COR-L47 (cell line): ENCODE measurements around the gene ANKRD55.
A peak's percentile ranks its signal among the peaks of the same experiment; 100 is the strongest.
"Not testable (repeated sequence)": the region's sequence is repeated elsewhere in the genome, so short reads cannot be mapped to it uniquely, and the experiment has no call there.

Experiments
- DNase-seq: peaks from one replicate; lab custom pipeline; 2025; lab: John Stamatoyannopoulos, UW

The ANKRD55 gene

GRCh38 chr5:56207537-56207936, 25.6 kb downstream of the ANKRD55 start:
- no peak for DNase-seq

GRCh38 chr5:56206126-56206910, 26.8 kb downstream of the ANKRD55 start:
- DNase-seq: no peak

GRCh38 chr5:56203936-56204335, 29.2 kb downstream of the ANKRD55 start:
- not testable (repeated sequence) for DNase-seq

- no peak for DNase-seq
Observed at GRCh38 chr5:56202483-56202882, 30.6 kb downstream of the ANKRD55 start.

- not testable (repeated sequence) for DNase-seq
Observed at GRCh38 chr5:56201762-56202261, 31.3 kb downstream of the ANKRD55 start.

- DNase-seq: peak; percentile 48
Observed at GRCh38 chr5:56200971-56201666, 32.0 kb downstream of the ANKRD55 start.

GRCh38 chr5:56195016-56195415, 38.1 kb downstream of the ANKRD55 start:
- no peak for DNase-seq

GRCh38 chr5:56192246-56192645, 40.9 kb downstream of the ANKRD55 start:
- no peak for DNase-seq

GRCh38 chr5:56191656-56192055, 41.5 kb downstream of the ANKRD55 start:
- no peak for DNase-seq

- DNase-seq: no peak
Observed at GRCh38 chr5:56190497-56190896, 42.6 kb downstream of the ANKRD55 start.

GRCh38 chr5:56185768-56186311, 47.3 kb downstream of the ANKRD55 start:
- no peak for DNase-seq

- no peak for DNase-seq
Observed at GRCh38 chr5:56183506-56183905, 49.6 kb downstream of the ANKRD55 start.

- DNase-seq: no peak
Observed at GRCh38 chr5:56179442-56179841, 53.7 kb downstream of the ANKRD55 start.

- no peak for DNase-seq
Observed at GRCh38 chr5:56178823-56179222, 54.3 kb downstream of the ANKRD55 start.

- no peak for DNase-seq
Observed at GRCh38 chr5:56176871-56177533, 56.1 kb downstream of the ANKRD55 start.

GRCh38 chr5:56176155-56176798, 56.9 kb downstream of the ANKRD55 start:
- no peak for DNase-seq

- DNase-seq: no peak
Observed at GRCh38 chr5:56175488-56175887, 57.6 kb downstream of the ANKRD55 start.

- DNase-seq: no peak
Observed at GRCh38 chr5:56175021-56175420, 58.1 kb downstream of the ANKRD55 start.

GRCh38 chr5:56172241-56172640, 60.9 kb downstream of the ANKRD55 start:
- DNase-seq: no peak

- no peak for DNase-seq
Observed at GRCh38 chr5:56170557-56170956, 62.6 kb downstream of the ANKRD55 start.

GRCh38 chr5:56169949-56170348, 63.2 kb downstream of the ANKRD55 start:
- DNase-seq: no peak

- DNase-seq: no peak
Observed at GRCh38 chr5:56169281-56169680, 63.8 kb downstream of the ANKRD55 start.
